Jurkat, Clone E6-1 (cell line): ENCODE results near the gene KLHL30.

ENCODE experiments used
- DNase-seq: peaks from one replicate; pipeline ENCODE4 v3.0.0-alpha.2; 2011; ENCODE audit warnings: low read depth, low spot score
- H3K4me3 ChIP-seq: 2 replicates; pipeline ENCODE4 v1.5.1; 2011; ENCODE audit warnings: mild to moderate bottlenecking, low read length, control low read depth, moderate library complexity

KLHL30 gene

DNA sequence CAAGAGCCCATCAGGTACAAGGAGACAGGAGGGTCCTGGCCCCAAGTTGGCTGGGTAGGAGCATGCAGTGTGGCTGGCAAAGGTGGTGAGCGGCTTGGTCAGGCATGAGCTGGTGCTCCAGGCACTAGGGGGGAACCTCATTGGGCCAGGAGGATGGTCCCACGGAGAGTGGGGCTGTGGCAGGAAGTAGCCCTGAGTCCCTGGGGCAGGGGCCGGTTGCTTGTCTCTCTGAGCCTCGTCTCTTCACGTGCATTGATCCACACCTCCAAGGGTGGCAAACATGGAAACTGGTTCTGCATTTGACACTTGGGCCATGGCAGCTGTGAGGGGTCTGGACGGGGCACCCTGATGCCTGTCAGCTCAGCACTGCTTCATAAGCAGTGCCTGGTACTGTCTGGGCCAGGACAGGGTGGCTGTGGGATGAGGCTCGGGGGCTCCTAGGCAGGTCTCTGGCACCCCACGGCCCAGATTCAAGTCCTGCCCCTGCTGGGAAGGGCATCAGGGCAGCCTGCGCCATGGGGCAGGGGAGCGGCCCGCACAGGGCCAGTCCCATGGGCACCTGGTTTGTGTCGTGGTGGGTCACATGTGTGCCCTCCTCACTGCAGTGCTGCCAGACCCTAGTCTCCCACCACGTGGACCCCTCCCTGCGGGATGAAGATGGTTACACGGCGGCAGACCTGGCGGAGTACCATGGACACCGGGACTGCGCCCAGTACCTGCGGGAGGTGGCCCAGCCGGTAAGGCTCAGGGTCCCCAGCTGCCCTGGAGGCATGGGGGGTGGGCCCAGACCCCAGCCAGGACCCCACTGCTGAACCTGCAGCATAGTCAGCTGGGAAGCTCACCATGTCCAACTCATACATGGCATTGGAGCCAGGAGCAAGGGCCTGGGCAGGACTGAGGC lies 21.9 kb upstream of the KLHL30 start:
- no peak overlapping the region for H3K4me3 ChIP-seq
- DNase-seq = no peak

DNA sequence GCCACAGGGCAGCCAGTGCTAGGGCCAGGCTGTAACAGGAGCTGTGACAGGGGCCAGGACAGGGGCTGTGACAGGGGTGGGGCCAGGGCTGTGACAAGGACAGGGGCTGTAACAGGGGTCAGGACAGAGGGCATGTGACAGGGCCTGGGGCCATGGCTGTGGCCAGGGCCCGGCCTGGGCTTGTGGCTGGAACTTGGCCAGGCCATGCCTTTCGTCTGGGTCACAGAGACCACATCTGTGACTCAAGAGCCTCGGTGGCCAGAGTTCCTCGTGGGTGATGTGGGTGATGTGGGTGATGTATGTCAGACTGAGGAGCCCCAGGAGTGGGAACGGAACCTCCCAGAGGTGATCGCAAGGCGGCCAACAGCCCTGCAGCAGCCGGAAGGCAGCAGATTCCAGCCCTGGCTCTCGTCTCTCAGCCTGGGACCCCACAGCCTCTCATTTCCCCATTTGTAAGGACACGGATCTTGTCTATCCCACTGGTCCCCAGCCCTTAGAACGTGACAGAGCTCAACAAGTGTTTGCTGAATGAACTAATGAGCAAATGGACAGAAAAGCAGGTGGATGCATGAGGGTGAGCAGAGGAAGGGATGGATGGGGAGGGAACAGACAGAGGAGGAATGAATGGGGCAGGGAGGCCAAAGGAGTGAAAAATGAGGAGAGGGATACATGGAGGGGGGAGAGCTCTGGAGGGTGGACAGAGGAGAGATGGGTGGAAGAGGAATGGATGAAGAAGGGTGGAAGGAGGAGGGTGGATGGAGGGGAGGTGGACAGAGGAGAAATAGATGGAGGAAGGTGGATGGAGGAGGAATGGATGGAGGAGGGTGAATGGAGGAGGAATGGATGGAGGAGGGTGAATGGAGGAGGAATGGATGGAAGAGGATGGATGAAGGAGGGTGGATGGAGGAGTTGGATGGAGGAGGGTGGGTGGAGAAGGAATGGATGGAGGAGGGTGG lies 21.0 kb upstream of the KLHL30 start:
- H3K4me3 ChIP-seq = no peak overlapping the region
- no peak for DNase-seq

- no peak for DNase-seq
- no peak overlapping the region for H3K4me3 ChIP-seq
These were observed 18.6 kb upstream of the KLHL30 start for GRCh38 chr2:238119756-238120462.

DNA sequence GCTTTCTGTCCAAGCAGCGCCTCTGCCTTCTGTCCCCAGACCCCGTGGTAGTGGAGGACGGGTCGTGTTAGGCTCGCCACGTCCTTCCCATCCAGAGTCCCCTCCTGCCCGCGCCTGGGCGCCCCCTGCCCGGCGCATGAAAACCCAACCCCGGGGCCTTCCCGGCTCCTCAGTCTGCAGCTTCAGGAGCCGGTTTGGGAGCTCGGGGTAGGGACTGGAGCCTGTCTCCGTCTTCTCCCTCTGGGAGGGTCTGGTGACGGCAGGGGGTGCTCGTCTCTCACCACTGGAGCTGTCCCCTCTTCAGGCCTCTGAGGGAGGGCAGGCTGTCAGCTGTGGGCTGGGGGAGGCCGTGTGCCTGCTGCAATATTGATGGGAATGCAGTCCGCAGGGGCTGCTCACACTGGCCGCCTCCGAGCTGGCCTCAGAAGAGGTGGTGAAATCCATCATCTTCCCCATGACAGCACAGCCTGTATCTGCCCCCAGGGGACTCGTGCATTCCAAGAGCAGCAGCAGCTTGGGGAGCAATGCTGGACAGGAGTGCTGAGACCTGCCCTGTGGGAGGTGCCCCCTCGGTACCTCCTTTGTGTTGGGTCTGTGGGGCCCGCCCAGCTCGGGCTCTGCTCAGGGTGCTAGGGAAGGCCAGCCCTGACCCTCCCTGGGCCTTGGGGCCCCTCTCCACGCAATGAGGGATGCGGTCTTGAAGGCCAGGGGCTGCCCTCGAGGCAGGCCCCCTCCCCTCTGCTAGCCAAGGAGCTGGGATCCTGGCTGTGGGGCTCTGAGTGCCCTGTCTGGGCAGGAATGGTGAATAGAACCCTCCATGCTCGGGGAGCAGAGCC lies 17.8 kb upstream of the KLHL30 start:
- DNase-seq = no peak
- no peak overlapping the region for H3K4me3 ChIP-seq

- H3K4me3 ChIP-seq = no peak overlapping the region
- DNase-seq = no peak
These were observed 16.8 kb upstream of the KLHL30 start for GRCh38 chr2:238121511-238122286.

DNA sequence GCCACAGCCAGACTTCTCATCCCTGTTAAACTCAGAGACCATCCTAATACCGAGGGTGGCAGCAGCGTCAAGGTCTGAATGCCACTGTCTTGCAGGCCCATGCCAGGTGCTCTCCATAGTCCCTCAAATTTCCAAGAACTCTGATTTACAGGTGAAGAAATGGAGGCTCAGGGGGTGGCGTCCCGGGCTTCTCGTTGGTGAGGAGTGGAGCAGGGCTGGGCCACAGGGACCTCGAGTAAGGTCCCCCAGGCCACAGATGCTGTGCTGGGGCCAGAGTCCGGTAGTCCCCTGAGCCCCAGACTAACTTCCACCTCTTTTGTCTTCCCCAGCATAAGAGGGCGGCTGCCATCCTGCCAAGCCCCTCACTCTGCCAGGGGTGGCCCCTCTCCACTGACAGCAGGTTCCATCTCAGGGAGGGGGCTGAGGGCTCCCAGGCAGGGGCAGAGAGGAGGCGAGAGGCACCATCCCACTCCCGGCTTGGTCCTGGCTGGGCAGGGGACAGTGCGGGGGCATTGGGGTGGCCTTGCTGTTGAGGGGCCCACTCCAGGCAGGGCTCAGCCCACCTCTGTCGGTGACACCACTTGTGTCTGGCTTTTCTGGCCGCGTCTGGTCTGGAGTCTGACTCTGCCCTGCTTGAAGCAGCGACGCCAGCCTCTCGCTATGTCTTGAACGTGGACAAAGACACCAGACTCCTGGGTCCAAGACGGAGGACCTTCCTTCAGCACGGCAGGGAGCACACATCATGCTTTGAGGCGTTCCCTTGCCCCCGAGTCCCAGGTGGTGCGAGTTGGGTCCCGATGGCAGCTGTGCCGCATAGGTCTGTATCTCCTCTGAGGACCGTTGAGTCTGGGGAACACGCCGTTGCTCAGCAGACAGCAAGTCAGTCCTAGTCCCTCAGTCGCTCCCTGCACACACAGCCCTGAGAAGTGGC lies 15.9 kb upstream of the KLHL30 start:
- DNase-seq = no peak
- no peak overlapping the region for H3K4me3 ChIP-seq

DNA sequence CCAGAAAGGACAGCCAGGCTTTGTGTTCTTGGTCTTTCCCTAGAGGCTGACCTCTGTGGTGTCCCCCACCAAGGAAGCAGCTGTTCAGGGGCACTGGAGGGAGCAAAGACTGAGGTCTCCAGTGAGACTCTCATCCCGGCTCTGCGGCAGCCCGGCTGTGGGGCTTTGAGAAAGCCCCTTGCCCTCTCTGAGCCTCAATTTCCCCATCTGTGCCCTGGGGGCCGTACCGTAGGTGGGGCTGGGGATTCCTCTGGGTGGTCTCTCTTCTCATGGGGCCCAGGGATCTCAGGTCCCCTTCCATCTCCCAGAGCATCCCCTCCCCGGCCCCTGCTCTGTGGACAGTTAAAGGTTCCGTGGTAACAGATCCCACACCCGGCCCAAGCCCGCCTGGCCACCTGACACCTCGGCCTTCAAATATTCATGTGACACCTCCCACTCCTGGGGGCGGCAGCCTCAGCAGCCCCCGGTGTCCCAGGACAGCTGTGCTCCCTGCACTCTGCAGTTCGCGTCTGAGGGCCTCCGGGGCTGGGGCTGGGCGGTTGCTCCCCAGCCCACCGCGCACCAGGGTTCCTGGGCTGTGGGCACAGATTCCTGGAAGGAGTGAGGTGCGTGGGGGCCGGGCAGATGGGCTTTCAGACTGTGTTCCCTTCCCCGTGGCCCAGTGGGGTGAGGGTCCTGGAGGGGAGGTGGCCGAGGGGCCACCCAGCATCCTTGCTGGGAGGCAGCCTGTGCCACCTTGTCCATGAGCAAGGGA lies 15.1 kb upstream of the KLHL30 start:
- DNase-seq = no peak
- H3K4me3 ChIP-seq = no peak overlapping the region

- no peak for DNase-seq
- no peak overlapping the region for H3K4me3 ChIP-seq
These were observed 14.4 kb upstream of the KLHL30 start for GRCh38 chr2:238123991-238124470.

GRCh38 chr2:238124488-238125126 lies 13.9 kb upstream of the KLHL30 start:
- no peak for DNase-seq
- H3K4me3 ChIP-seq = no peak overlapping the region

DNA sequence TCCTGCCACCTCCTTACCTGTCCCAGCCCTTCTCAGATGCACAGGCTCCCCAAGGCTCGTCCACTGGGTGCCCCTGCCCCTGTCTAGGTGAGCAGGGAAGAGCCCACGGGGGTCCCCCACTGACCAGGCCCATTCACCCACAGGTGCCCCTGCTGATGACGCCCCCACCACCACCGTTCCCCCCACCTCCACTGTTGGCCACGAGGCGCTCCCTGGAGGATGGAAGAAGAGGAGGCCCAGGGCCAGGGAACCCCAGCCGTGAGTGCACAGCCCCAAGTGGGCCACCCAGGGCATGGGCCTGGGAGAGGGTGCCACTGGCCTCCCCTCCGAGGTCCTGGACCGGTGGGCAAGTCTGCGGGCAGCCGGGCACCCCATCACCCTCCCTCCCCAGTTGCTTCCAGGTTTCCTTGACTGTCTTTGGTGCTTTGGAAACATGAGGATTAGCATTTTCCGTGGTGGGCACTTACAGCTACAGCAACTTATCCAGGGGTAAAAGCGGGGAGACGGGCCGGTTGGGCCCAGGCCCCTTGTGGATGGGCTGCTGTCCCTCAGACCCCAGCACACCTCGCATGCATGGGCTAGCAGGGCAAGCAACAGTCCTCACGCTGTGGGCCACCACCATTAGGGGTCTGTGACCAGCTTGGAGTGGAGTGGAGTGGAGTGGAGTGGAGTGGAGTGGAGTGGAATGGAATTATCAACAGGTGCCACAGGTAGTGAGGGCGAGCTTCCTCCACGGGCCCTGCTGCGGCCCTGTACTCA lies 13.2 kb upstream of the KLHL30 start:
- no peak for DNase-seq

GRCh38 chr2:238126338-238126737 lies 12.1 kb upstream of the KLHL30 start:
- DNase-seq = no peak
- H3K4me3 ChIP-seq = no peak overlapping the region

More for the DNA sequence above, 13.2 kb upstream of the KLHL30 start:
- no peak overlapping the region for H3K4me3 ChIP-seq

- no peak overlapping the region for H3K4me3 ChIP-seq
- DNase-seq = no peak
These were observed 11.7 kb upstream of the KLHL30 start for GRCh38 chr2:238126775-238127164.

DNA sequence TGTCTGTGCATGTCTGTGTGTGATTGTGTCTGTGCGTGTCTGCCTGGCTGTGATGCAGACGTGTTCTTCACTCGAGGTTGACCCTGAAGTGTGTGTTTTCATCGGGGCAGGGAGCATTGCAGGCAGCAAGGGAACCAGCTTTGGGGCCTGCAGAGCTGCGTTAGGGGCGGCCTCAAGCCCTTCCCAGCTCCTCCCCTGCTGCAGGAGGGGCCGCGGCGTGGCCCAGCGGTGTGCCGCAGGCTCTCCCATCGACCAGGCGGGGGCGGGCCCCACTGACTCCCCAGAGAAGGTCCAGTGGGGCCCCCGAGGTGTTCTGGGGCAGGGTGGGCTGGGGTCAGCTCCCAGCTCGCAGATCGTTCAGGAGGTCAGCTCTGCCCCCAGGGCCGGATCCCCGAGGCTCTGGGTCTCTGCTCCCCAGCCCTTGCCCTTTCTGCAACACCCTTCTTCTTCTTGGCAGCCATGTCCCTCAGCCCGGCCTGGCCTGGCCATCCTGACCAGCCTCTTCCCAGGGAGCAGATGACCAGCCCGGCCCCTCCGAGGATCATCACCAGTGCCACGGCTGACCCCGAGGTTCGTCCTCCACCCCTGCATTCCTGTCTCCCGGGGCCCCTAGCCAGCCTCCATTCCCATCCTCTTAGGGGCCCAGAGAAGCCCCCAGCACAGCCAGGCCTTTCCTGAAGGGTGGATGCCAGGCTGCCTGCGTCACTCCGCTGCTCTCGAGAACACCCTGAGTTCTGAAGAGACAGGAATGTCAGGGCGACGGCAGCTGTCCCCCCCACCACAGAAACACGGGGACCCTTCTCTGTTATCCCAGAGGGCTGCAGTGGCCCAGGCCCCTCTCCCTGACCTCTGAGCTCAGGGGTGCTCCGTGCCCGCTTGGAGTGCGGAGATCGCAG lies 11.1 kb upstream of the KLHL30 start:
- DNase-seq = no peak
- H3K4me3 ChIP-seq = no peak overlapping the region

DNA sequence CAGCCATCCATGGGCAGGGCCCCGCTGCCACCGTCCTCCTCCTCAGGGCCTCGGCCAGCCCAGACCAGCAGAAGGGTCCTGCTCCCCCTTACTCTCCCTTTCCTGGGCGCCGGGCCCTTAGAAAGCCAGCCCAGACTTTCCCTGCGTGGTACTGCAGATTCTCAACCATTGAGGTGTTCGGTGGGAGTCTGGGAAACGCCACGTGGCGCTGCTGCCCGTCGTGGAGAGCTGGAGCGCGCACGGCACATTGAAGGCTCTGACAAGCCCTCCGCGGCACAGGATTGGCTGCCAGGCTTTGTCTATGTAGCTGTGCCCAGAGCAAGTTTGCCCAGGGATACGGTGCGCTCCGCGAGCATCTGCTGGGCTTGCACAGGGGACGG lies 10.4 kb upstream of the KLHL30 start:
- no peak overlapping the region for H3K4me3 ChIP-seq
- no peak for DNase-seq
